ENCODE data around the gene LRRC4C.
A peak's percentile ranks its signal among the peaks of the same experiment; 100 is the strongest.

Gene LRRC4C

GRCh38 chr11:41281131-41281742 lies 178.2 kb downstream of the LRRC4C start:
- TF ChIP-seq CTCF (conservative IDR thresholded peaks at IDR 0.05; ENCODE audit: low read depth), result no peak
- no peak overlapping the region for H3K27ac ChIP-seq
- POLR2A ChIA-PET (ENCODE audit: low non-redundant PET), result no interaction called here
- CTCF ChIA-PET, result no interaction called here
- DNase-seq (ENCODE audit: low spot score), result peak; percentile 3

- POLR2A ChIA-PET (ENCODE audit: low non-redundant PET), result no interaction called here
- no peak for TF ChIP-seq CTCF (conservative IDR thresholded peaks at IDR 0.05; ENCODE audit: low read depth)
Measured at GRCh38 chr11:41274831-41275230, 184.6 kb downstream of the LRRC4C start.

GRCh38 chr11:41273908-41274307 lies 185.5 kb downstream of the LRRC4C start:
- no peak overlapping the region for H3K27ac ChIP-seq
- no peak for TF ChIP-seq CTCF (conservative IDR thresholded peaks at IDR 0.05; ENCODE audit: low read depth)
- ChIA-PET POLR2A (ENCODE audit: low non-redundant PET) (no interaction called here), CTCF (no interaction called here)
- DNase-seq (ENCODE audit: low spot score), result no peak

More at GRCh38 chr11:41274831-41275230, 184.6 kb downstream of the LRRC4C start:
- CTCF ChIA-PET, result no interaction called here
- no peak for DNase-seq (ENCODE audit: low spot score)
- H3K27ac ChIP-seq, result no peak overlapping the region

- POLR2A ChIA-PET (ENCODE audit: low non-redundant PET), result no interaction called here
- TF ChIP-seq CTCF (conservative IDR thresholded peaks at IDR 0.05; ENCODE audit: low read depth), result no peak
- H3K27ac ChIP-seq, result no peak overlapping the region
- DNase-seq (ENCODE audit: low spot score), result no peak
- CTCF ChIA-PET, result interaction anchor here (0.8 kb wide), 1 partner anchor 165 kb away, joined by 4 read pairs; no protein-coding TSS in a partner anchor
Measured at GRCh38 chr11:41267451-41267850, 192.0 kb downstream of the LRRC4C start.

- ChIA-PET POLR2A (ENCODE audit: low non-redundant PET) (no interaction called here), CTCF (no interaction called here)
- TF ChIP-seq CTCF (conservative IDR thresholded peaks at IDR 0.05; ENCODE audit: low read depth), result no peak
- no peak overlapping the region for H3K27ac ChIP-seq
- DNase-seq (ENCODE audit: low spot score), result no peak
Measured at GRCh38 chr11:41256041-41256440, 203.4 kb downstream of the LRRC4C start.

GRCh38 chr11:41254966-41255365 lies 204.5 kb downstream of the LRRC4C start:
- TF ChIP-seq CTCF (conservative IDR thresholded peaks at IDR 0.05; ENCODE audit: low read depth), result no peak
- ChIA-PET CTCF (interaction anchor here (0.6 kb wide), 1 partner anchor 1849 kb away, joined by 3 read pairs; no protein-coding TSS in a partner anchor), POLR2A (ENCODE audit: low non-redundant PET) (no interaction called here)
- no peak for DNase-seq (ENCODE audit: low spot score)
- H3K27ac ChIP-seq, result no peak overlapping the region
